H9 (cell line): Measurements from ENCODE around the gene MRPL52. TPM values are rescaled to one million over a fixed set of nuclear protein-coding genes. Genes with fewer than 3 reads are reported as not detected.

Experiments
- DNase-seq: peaks from one replicate; pipeline ENCODE4 v3.0.0-alpha.2; 2017
- H2AFZ ChIP-seq: one replicate; pipeline ENCODE4 v1.6.1; 2013; ENCODE audit warnings: mild to moderate bottlenecking, low read length, control low read depth, moderate library complexity
- H2AK5ac ChIP-seq: 2 replicates; pipeline ENCODE4 v1.6.1; 2013; ENCODE audit warnings: low read length, control low read depth, mixed read lengths; ENCODE audit not compliant: insufficient read length
- H2BK120ac ChIP-seq: one replicate; pipeline ENCODE4 v1.6.1; 2013; ENCODE audit warnings: low read depth, mild to moderate bottlenecking, low read length, control low read depth, inconsistent platforms; ENCODE audit not compliant: poor library complexity, severe bottlenecking
- H2BK12ac ChIP-seq: 2 replicates; pipeline ENCODE4 v1.6.1; 2013; ENCODE audit warnings: low read length, control low read depth, mixed read lengths, low read depth; ENCODE audit not compliant: insufficient read length
- H2BK15ac ChIP-seq: 2 replicates; pipeline ENCODE4 v1.6.1; 2013; ENCODE audit warnings: low read depth, low read length, control low read depth
- H2BK20ac ChIP-seq: one replicate; pipeline ENCODE4 v1.6.1; 2013; ENCODE audit warnings: low read depth, mild to moderate bottlenecking, low read length, control low read depth, inconsistent platforms; ENCODE audit not compliant: poor library complexity, severe bottlenecking
- H2BK5ac ChIP-seq: 2 replicates; pipeline ENCODE4 v1.6.1; 2013; ENCODE audit warnings: low read length, control low read depth, mixed read lengths; ENCODE audit not compliant: insufficient read length
- H3K14ac ChIP-seq: 2 replicates; pipeline ENCODE4 v1.6.1; 2013; ENCODE audit warnings: low read length, control low read depth; ENCODE audit not compliant: insufficient read depth
- H3K18ac ChIP-seq: 2 replicates; pipeline ENCODE4 v1.6.1; 2013; ENCODE audit warnings: low read depth, mild to moderate bottlenecking, mixed read lengths, low read length, control low read depth; ENCODE audit not compliant: insufficient read length
- H3K23ac ChIP-seq: 2 replicates; pipeline ENCODE4 v1.6.1; 2013; ENCODE audit warnings: low read length, control low read depth, mixed read lengths, low read depth; ENCODE audit not compliant: insufficient read length
- H3K23me2 ChIP-seq: 2 replicates; pipeline ENCODE4 v1.6.1; 2013; ENCODE audit warnings: low read depth, mild to moderate bottlenecking, mixed read lengths, low read length, control low read depth; ENCODE audit not compliant: insufficient read length, poor library complexity, severe bottlenecking
- H3K27ac ChIP-seq: 2 replicates; pipeline ENCODE4 v1.5.1; 2013; ENCODE audit warnings: low read length, control low read depth, mixed read lengths, low read depth; ENCODE audit not compliant: insufficient read length
- H3K27me3 ChIP-seq: 2 replicates; pipeline ENCODE4 v1.6.1; 2013; ENCODE audit warnings: low read length, control low read depth, inconsistent platforms; ENCODE audit not compliant: insufficient read depth
- H3K4ac ChIP-seq: 2 replicates; pipeline ENCODE4 v1.6.1; 2013; ENCODE audit warnings: low read depth, mild to moderate bottlenecking, control low read depth, inconsistent platforms, low read length, moderate library complexity
- H3K4me1 ChIP-seq: 2 replicates; pipeline ENCODE4 v1.6.1; 2013; ENCODE audit warnings: low read length, control low read depth, inconsistent platforms; ENCODE audit not compliant: insufficient read depth
- H3K4me2 ChIP-seq: 2 replicates; pipeline ENCODE4 v1.6.1; 2013; ENCODE audit warnings: low read length, control low read depth, mixed read lengths; ENCODE audit not compliant: insufficient read length, insufficient read depth
- H3K56ac ChIP-seq: 2 replicates; pipeline ENCODE4 v1.6.1; 2013; ENCODE audit warnings: low read depth, mild to moderate bottlenecking, mixed read lengths, low read length, control low read depth; ENCODE audit not compliant: insufficient read length
- H3K79me1 ChIP-seq: 2 replicates; pipeline ENCODE4 v1.6.1; 2013; ENCODE audit warnings: low read depth, mild to moderate bottlenecking, moderate library complexity, low read length, control low read depth, inconsistent platforms; ENCODE audit not compliant: insufficient read depth, poor library complexity, severe bottlenecking
- H3K79me2 ChIP-seq: 2 replicates; pipeline ENCODE4 v1.6.1; 2013; ENCODE audit warnings: low read length, control low read depth, inconsistent platforms; ENCODE audit not compliant: insufficient read depth
- H3K9ac ChIP-seq: 2 replicates; pipeline ENCODE4 v1.6.1; 2013; ENCODE audit warnings: low read length, control low read depth, mixed read lengths; ENCODE audit not compliant: insufficient read length; ENCODE audit errors: extremely low read depth
- H3K9me3 ChIP-seq: one replicate; pipeline ENCODE4 v1.6.1; 2013; ENCODE audit warnings: low read depth, low read length, inconsistent platforms; ENCODE audit not compliant: control insufficient read depth
- H3T11ph ChIP-seq: one replicate; pipeline ENCODE4 v1.6.1; 2013; ENCODE audit warnings: mild to moderate bottlenecking, low read length, control low read depth, inconsistent platforms
- H4K20me1 ChIP-seq: one replicate; pipeline ENCODE4 v1.6.1; 2013; ENCODE audit not compliant: control insufficient read depth, insufficient read length, insufficient read depth
- H4K5ac ChIP-seq: 2 replicates; pipeline ENCODE4 v1.6.1; 2013; ENCODE audit warnings: low read depth, mild to moderate bottlenecking, mixed read lengths, low read length, control low read depth; ENCODE audit not compliant: insufficient read length
- H4K8ac ChIP-seq: replicated peaks from 2 replicates; pipeline ENCODE4 v1.6.1; 2013; ENCODE audit warnings: low read length, control low read depth, mixed read lengths, low read depth; ENCODE audit not compliant: insufficient read length
- H4K91ac ChIP-seq: 2 replicates; pipeline ENCODE4 v1.6.1; 2013; ENCODE audit warnings: low read depth, mild to moderate bottlenecking, moderate library complexity, mixed read lengths, low read length, control low read depth; ENCODE audit not compliant: insufficient read length
- H3K27ac Mint-ChIP-seq, 3 experiments: 2 replicates in 2 of 3; 3 replicates in 1 of 3; pipeline ENCODE4 v1.8.0; 2020 to 2021; ENCODE audit warnings: mixed read lengths in 3 of 3, mild to moderate bottlenecking in 1 of 3, moderate library complexity in 1 of 3
- H3K27me3 Mint-ChIP-seq: 2 replicates; pipeline ENCODE4 v1.8.0; 2021; ENCODE audit warnings: low read depth, mild to moderate bottlenecking, moderate library complexity, mixed read lengths
- H3K36me3 Mint-ChIP-seq, 3 experiments: 2 replicates in 2 of 3; 3 replicates in 1 of 3; pipeline ENCODE4 v1.8.0; 2020 to 2021; ENCODE audit warnings: low read depth in 3 of 3, mixed read lengths in 3 of 3; ENCODE audit not compliant: insufficient read depth in 1 of 3
- H3K4me1 Mint-ChIP-seq, 2 experiments: 2 replicates each; pipeline ENCODE4 v1.8.0; 2020; ENCODE audit warnings: mixed read lengths in 2 of 2
- H3K4me3 Mint-ChIP-seq, 2 experiments: 2 replicates in 1 of 2; 3 replicates in 1 of 2; pipeline ENCODE4 v1.8.0; 2020 to 2021; ENCODE audit warnings: mild to moderate bottlenecking in 2 of 2, mixed read lengths in 2 of 2, moderate library complexity in 1 of 2
- H3K9me3 Mint-ChIP-seq, 2 experiments: 2 replicates in 1 of 2; 3 replicates in 1 of 2; pipeline ENCODE4 v1.8.0; 2020; ENCODE audit warnings: mild to moderate bottlenecking in 2 of 2, mixed read lengths in 2 of 2, moderate library complexity in 1 of 2
- WGBS: extraction: QIAGEN DNeasy Blood & Tissue Kit; methylation state at CpG from one replicate; pipeline ENCODE4 v1.1.7; 2013; ENCODE audit warnings: missing lambda C conversion rate, low lambda C conversion rate, mixed read lengths; ENCODE audit not compliant: insufficient read length; ENCODE audit errors: extremely low coverage; 5-methylcytosine and 5-hydroxymethylcytosine counted together
- total RNA-seq: library from RNA; stranded (reverse); gene quantifications from 2 replicates; pipeline ENCODE4 v1.2.1, GENCODE V29; 2021
- TF ChIP-seq, protein P1 (sequence below): fragments of 200-600 bp; sonication (generic); conservative IDR thresholded peaks from 3 replicates; pipeline ENCODE4 v1.8.0; 2021; ENCODE audit warnings: antibody characterized with exemption, mild to moderate bottlenecking

Gene MRPL52
- total RNA-seq, 1 experiment from 2014 or later = 190 TPM

DNA sequence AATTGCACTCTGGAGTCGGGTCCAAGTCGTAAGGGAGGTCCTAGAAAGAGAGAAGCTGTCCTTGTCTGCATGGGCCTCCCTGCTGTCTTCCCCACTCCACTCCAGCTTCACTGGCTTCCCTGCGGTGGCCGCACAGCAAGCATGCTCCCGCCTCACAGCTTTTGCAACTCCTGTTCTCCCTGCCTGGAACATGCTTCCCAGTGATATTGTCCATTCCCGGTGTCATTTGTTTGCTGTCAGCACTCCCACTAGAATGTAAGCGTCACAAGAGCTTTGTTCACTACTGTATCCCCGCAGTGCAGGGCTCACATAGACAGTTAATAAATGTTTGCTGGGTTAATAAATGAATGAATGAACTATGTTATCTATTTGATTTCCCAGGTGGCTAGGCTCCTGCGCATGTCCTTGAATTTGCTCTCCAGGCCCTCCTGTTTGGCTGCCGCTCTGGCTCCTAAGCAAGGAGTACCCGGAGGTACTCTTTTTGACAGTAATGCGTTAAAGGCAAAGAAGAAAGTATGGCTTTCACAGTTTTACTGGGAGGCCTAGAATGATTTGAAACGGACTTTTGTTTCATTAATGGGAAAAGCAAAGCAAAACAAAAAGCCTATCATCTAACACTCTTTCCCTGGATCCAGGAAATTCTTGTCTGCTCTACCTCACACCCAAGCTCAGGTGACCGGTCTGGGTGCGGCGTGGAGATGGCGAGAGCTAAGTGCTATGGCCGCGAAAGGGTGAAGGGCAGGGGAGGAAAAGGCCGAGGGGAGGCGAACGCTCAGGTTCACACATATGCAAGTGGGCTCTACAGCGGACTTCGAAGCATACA, 8.3 kb upstream of the MRPL52 start:
- H3K36me3 Mint-ChIP-seq = no peaks in the 10 kb centered on the region; a peak in 1 of 7 replicates
- Histone ChIP-seq H3K79me1 (no peaks in the 10 kb centered on the region), H3K4ac (no peak overlapping the region), H3K4me1 (peaks cover 13% of the 10 kb centered on the region), H3K27ac (no peak overlapping the region), H2BK15ac (no peak overlapping the region), H3K4me2 (peak overlapping the region; percentile 79), H2BK20ac (no peak overlapping the region), H4K8ac (no peak overlapping the region), H2BK120ac (no peak overlapping the region), H3K23ac (no peak overlapping the region), H4K5ac (no peak overlapping the region), H4K20me1 (no peaks in the 10 kb centered on the region), H3K9me3 (no peaks in the 10 kb centered on the region), H3K9ac (peak overlapping the region; percentile 48), H2AK5ac (no peak overlapping the region), H3K79me2 (no peaks in the 10 kb centered on the region), H3K14ac (peak overlapping the region; percentile 79), H3K27me3 (no peaks in the 10 kb centered on the region), H4K91ac (no peak overlapping the region), H2AFZ (no peak overlapping the region), H2BK12ac (peak overlapping the region; percentile 11), H3K56ac (no peak overlapping the region), H2BK5ac (no peak overlapping the region), H3K18ac (peak overlapping the region; percentile 59), H3K23me2 (peaks cover 9% of the 10 kb centered on the region), H3T11ph (no peak overlapping the region)
- DNase-seq = no peak
- H3K4me1 Mint-ChIP-seq = peaks cover 44 to 52% of the 10 kb centered on the region in 2 experiments
- WGBS = no CpG with 5 or more reads among the region's 24 CpGs
- TF ChIP-seq, protein P1, sequence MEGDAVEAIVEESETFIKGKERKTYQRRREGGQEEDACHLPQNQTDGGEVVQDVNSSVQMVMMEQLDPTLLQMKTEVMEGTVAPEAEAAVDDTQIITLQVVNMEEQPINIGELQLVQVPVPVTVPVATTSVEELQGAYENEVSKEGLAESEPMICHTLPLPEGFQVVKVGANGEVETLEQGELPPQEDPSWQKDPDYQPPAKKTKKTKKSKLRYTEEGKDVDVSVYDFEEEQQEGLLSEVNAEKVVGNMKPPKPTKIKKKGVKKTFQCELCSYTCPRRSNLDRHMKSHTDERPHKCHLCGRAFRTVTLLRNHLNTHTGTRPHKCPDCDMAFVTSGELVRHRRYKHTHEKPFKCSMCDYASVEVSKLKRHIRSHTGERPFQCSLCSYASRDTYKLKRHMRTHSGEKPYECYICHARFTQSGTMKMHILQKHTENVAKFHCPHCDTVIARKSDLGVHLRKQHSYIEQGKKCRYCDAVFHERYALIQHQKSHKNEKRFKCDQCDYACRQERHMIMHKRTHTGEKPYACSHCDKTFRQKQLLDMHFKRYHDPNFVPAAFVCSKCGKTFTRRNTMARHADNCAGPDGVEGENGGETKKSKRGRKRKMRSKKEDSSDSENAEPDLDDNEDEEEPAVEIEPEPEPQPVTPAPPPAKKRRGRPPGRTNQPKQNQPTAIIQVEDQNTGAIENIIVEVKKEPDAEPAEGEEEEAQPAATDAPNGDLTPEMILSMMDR = no peak
- no peaks in the 10 kb centered on the region; a peak in 1 of 5 replicates for H3K9me3 Mint-ChIP-seq
- H3K27me3 Mint-ChIP-seq = peaks cover 4% of the 10 kb centered on the region
- peak overlapping the region; percentile 75 to 86 for H3K4me3 Mint-ChIP-seq
- peak overlapping the region; percentile 88 to 99 (median 96) for H3K27ac Mint-ChIP-seq
